RCC 7860 (cell line): ENCODE data around the gene HCAR1.
"Not testable (repeated sequence)": the region's sequence is repeated elsewhere in the genome, so short reads cannot be mapped to it uniquely, and the experiment has no call there.

Experiments
- DNase-seq: peaks from one replicate; pipeline ENCODE4 v3.0.0-alpha.2; 2015; ENCODE audit warnings: low spot score
- FAIRE-seq: peaks from 2 replicates; lab custom pipeline; 2012; peaks lifted over from hg19 to GRCh38; lab: Jason Lieb, UNC

Gene HCAR1

GRCh38 chr12:122722387-122722786 is 8.3 kb downstream of the HCAR1 start:
- no peak for FAIRE-seq
- DNase-seq = no peak

GRCh38 chr12:122721057-122721545 is 9.5 kb downstream of the HCAR1 start:
- DNase-seq (no peak), FAIRE-seq (no peak)

GRCh38 chr12:122716658-122717057 is 14.0 kb downstream of the HCAR1 start, which contains the start of gene HCAR3:
Gene HCAR3, minus strand, starts transcription at chr12:122716811. Its CDS starts 74 bp downstream, at chr12:122716737.
- FAIRE-seq, DNase-seq: not testable (repeated sequence)

GRCh38 chr12:122715211-122715610 is 15.4 kb downstream of the HCAR1 start:
- not testable (repeated sequence) for FAIRE-seq

GRCh38 chr12:122713491-122714188 is 17.0 kb downstream of the HCAR1 start:
- not testable (repeated sequence) for FAIRE-seq, DNase-seq

More at GRCh38 chr12:122715211-122715610, 15.4 kb downstream of the HCAR1 start:
- not testable (repeated sequence) for DNase-seq

- FAIRE-seq = not testable (repeated sequence)
Observed at GRCh38 chr12:122711266-122711665, 19.4 kb downstream of the HCAR1 start.

GRCh38 chr12:122710341-122710740 is 20.3 kb downstream of the HCAR1 start:
- FAIRE-seq, DNase-seq: not testable (repeated sequence)

More at GRCh38 chr12:122711266-122711665, 19.4 kb downstream of the HCAR1 start:
- DNase-seq = not testable (repeated sequence)

GRCh38 chr12:122709287-122709686 is 21.4 kb downstream of the HCAR1 start:
- FAIRE-seq, DNase-seq: not testable (repeated sequence)

GRCh38 chr12:122703841-122704240 is 26.8 kb downstream of the HCAR1 start:
- not testable (repeated sequence) for DNase-seq, FAIRE-seq

- DNase-seq, FAIRE-seq: not testable (repeated sequence)
Observed at GRCh38 chr12:122702890-122703611, 27.6 kb downstream of the HCAR1 start, which contains the start of gene HCAR2. Gene HCAR2, minus strand, starts transcription at chr12:122703357. Its CDS starts 74 bp downstream, at chr12:122703283.

- DNase-seq, FAIRE-seq: not testable (repeated sequence)
Observed at GRCh38 chr12:122701481-122701880, 29.2 kb downstream of the HCAR1 start.

- DNase-seq = not testable (repeated sequence)
Observed at GRCh38 chr12:122700038-122700710, 30.5 kb downstream of the HCAR1 start.

GRCh38 chr12:122696922-122697321 is 33.7 kb downstream of the HCAR1 start:
- DNase-seq, FAIRE-seq: not testable (repeated sequence)

More at GRCh38 chr12:122700038-122700710, 30.5 kb downstream of the HCAR1 start:
- FAIRE-seq = not testable (repeated sequence)

- FAIRE-seq (no peak), DNase-seq (no peak)
Observed at GRCh38 chr12:122691566-122691965, 39.1 kb downstream of the HCAR1 start.

- FAIRE-seq (no peak), DNase-seq (no peak)
Observed at GRCh38 chr12:122688291-122688690, 42.4 kb downstream of the HCAR1 start.

GRCh38 chr12:122687086-122687485 is 43.6 kb downstream of the HCAR1 start:
- no peak for DNase-seq
- no peak for FAIRE-seq

GRCh38 chr12:122686538-122686937 is 44.1 kb downstream of the HCAR1 start:
- FAIRE-seq (no peak), DNase-seq (no peak)

- no peak for DNase-seq
Observed at GRCh38 chr12:122684297-122684813, 46.3 kb downstream of the HCAR1 start.

GRCh38 chr12:122681814-122682213 is 48.8 kb downstream of the HCAR1 start:
- FAIRE-seq (no peak), DNase-seq (no peak)

More at GRCh38 chr12:122684297-122684813, 46.3 kb downstream of the HCAR1 start:
- no peak for FAIRE-seq

GRCh38 chr12:122680989-122681388 is 49.7 kb downstream of the HCAR1 start:
- not testable (repeated sequence) for FAIRE-seq, DNase-seq
